NCI-H2029 (cell line): Measurements from ENCODE around the gene ATL1.
"Not testable (repeated sequence)": the region's sequence is repeated elsewhere in the genome, so short reads cannot be mapped to it uniquely, and the experiment has no call there.

Experiments used
- DNase-seq: peaks from one replicate; lab custom pipeline; 2025; lab: John Stamatoyannopoulos, UW

The ATL1 gene

GRCh38 chr14:50602035-50602434 lies 42.1 kb downstream of the ATL1 start:
- DNase-seq, result no peak

- no peak for DNase-seq
Measured at GRCh38 chr14:50603565-50603964, 43.6 kb downstream of the ATL1 start.

- DNase-seq, result no peak
Measured at GRCh38 chr14:50605766-50606165, 45.8 kb downstream of the ATL1 start.

- no peak for DNase-seq
Measured at GRCh38 chr14:50606468-50606867, 46.5 kb downstream of the ATL1 start.

GRCh38 chr14:50607181-50607580 lies 47.2 kb downstream of the ATL1 start:
- no peak for DNase-seq

- DNase-seq, result no peak
Measured at GRCh38 chr14:50607761-50608160, 47.8 kb downstream of the ATL1 start.

- no peak for DNase-seq
Measured at GRCh38 chr14:50608302-50608851, 48.4 kb downstream of the ATL1 start.

GRCh38 chr14:50610465-50610864 lies 50.5 kb downstream of the ATL1 start:
- DNase-seq, result no peak

- no peak for DNase-seq
Measured at GRCh38 chr14:50612806-50613205, 52.9 kb downstream of the ATL1 start.

GRCh38 chr14:50615056-50615455 lies 55.1 kb downstream of the ATL1 start:
- DNase-seq, result no peak

- no peak for DNase-seq
Measured at GRCh38 chr14:50615552-50615951, 55.6 kb downstream of the ATL1 start.

GRCh38 chr14:50616275-50616674 lies 56.3 kb downstream of the ATL1 start:
- no peak for DNase-seq

GRCh38 chr14:50619569-50620141 lies 59.7 kb downstream of the ATL1 start:
- DNase-seq, result no peak

- DNase-seq, result no peak
Measured at GRCh38 chr14:50620341-50620740, 60.4 kb downstream of the ATL1 start.

- DNase-seq, result no peak
Measured at GRCh38 chr14:50622978-50623377, 63.0 kb downstream of the ATL1 start.

- no peak for DNase-seq
Measured at GRCh38 chr14:50624447-50624846, 64.5 kb downstream of the ATL1 start.

GRCh38 chr14:50624947-50625346 lies 65.0 kb downstream of the ATL1 start:
- not testable (repeated sequence) for DNase-seq

GRCh38 chr14:50631408-50631821 lies 71.5 kb downstream of the ATL1 start:
- DNase-seq, result no peak

- no peak for DNase-seq
Measured at GRCh38 chr14:50633954-50634353, 74.0 kb downstream of the ATL1 start.

- DNase-seq, result no peak
Measured at GRCh38 chr14:50635141-50635540, 75.2 kb downstream of the ATL1 start.

GRCh38 chr14:50647282-50647681 lies 87.3 kb downstream of the ATL1 start:
- no peak for DNase-seq

- DNase-seq, result no peak
Measured at GRCh38 chr14:50647753-50648152, 87.8 kb downstream of the ATL1 start.

- no peak for DNase-seq
Measured at GRCh38 chr14:50649691-50650090, 89.7 kb downstream of the ATL1 start.

- no peak for DNase-seq
Measured at GRCh38 chr14:50656776-50657175, 96.8 kb downstream of the ATL1 start.
